Choroid plexus epithelial cell (primary cell): ENCODE measurements around the gene PTPN7.
A peak's percentile ranks its signal among the peaks of the same experiment; 100 is the strongest.

Source experiments
- DNase-seq: peaks from one replicate; pipeline ENCODE4 v3.0.0-alpha.2; 2010; ENCODE audit warnings: low read depth
- H3K4me3 ChIP-seq: 2 replicates; pipeline ENCODE4 v1.5.1; 2011; ENCODE audit warnings: low read depth, mild to moderate bottlenecking, control low read depth, low read length, moderate library complexity
- TF ChIP-seq, protein P1 (sequence below): conservative IDR thresholded peaks from 2 replicates; pipeline ENCODE4 v1.5.1; 2011; ENCODE audit warnings: low read depth, mild to moderate bottlenecking, control low read depth, inconsistent platforms, low read length, moderate library complexity

Gene PTPN7

DNA sequence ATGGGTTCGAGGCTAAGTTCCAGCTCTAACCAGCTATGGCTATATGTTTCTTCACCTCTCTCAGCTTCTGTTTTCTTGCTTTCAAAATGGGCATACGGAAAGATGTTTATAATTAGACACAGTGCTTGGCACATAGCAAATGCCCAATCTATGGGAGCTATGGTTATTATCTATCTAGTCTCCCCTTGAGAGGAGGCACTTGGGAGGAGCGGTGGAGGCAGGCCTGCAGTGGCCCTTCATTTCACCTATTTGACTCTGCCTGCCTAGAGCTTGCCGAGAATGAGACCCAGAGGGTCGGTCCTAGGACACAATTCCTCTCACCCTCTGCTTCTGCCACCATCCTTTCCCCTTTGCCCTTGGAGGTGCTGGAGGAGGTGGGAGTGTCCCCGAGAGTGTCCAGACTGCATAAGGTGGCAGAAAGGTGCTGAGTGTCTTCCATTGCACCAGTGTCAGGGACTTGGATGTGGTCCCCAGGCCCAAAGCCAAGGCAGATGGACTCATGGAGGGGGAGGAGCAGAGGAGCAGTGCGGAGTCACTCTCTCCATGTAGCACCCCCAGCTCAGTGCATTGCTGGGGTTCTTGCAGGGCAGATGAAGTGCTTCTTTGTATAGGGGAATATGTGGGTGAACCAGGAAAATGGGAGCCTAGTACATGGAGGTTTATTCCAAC lies 42.2 kb upstream of the PTPN7 start:
- TF ChIP-seq, protein P1, sequence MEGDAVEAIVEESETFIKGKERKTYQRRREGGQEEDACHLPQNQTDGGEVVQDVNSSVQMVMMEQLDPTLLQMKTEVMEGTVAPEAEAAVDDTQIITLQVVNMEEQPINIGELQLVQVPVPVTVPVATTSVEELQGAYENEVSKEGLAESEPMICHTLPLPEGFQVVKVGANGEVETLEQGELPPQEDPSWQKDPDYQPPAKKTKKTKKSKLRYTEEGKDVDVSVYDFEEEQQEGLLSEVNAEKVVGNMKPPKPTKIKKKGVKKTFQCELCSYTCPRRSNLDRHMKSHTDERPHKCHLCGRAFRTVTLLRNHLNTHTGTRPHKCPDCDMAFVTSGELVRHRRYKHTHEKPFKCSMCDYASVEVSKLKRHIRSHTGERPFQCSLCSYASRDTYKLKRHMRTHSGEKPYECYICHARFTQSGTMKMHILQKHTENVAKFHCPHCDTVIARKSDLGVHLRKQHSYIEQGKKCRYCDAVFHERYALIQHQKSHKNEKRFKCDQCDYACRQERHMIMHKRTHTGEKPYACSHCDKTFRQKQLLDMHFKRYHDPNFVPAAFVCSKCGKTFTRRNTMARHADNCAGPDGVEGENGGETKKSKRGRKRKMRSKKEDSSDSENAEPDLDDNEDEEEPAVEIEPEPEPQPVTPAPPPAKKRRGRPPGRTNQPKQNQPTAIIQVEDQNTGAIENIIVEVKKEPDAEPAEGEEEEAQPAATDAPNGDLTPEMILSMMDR = no peak
- H3K4me3 ChIP-seq = no peak overlapping the region
- DNase-seq = no peak

DNA sequence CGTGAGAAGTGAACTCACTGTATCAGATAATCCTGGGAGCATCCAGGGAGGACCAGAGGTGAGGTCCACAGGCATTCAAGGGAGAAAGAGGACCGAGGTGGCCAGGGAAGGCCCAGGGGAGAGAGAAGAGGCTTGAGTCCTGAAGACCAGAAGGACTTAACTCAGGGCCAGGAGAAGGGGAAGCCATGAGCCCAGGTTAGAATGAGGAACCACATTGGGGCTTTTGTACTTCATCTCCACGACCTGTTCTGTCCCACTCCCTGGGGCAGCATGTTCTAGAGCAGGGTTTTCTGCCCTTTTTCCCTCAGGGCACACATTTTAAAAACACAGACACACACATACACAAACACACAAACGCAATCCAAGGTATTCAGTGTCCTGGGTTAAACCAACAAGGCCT lies 41.6 kb upstream of the PTPN7 start:
- no peak overlapping the region for H3K4me3 ChIP-seq
- TF ChIP-seq, protein P1 = no peak
- DNase-seq = no peak

DNA sequence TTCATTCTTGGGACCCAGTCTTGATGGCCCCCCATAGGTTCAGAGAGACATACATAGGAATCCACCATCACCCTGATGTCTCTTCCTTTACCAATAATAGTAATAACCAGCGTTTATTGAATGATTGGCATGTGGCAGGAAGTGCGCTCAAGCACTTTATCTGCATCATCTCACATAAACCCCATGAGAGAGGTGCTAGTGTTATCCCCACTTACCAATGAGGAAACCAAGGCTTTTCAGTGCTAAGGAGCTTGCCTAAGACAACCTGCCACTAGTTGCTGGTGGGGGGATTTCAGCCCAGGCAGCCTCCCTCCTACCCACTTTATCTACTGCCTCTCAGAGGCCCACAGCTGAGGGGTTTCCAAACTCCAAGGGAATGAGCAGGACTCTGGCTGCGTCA lies 40.9 kb upstream of the PTPN7 start:
- DNase-seq = no peak
- TF ChIP-seq, protein P1 = no peak
- H3K4me3 ChIP-seq = no peak overlapping the region

DNA sequence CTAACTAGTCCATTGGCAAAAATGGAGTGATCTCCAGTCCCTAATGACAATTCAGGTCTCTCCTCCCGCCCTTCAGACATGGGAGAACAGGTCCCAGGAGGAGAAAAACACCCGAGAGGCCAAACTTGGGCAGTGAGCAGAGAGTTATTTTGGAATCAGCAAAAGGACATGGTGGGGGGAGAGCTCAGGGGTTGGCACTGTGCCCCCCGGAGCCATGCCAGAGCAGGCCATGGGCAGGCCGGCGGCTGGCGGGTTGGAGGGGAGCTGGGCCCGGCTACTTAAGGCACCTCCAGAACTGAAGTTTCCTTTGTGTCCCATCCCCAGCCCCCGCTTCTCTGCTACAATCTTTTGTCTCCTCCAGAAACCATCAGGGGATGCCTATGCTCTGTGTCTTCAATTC lies 40.3 kb upstream of the PTPN7 start:
- H3K4me3 ChIP-seq = no peak overlapping the region
- DNase-seq = no peak
- TF ChIP-seq, protein P1 = no peak

DNA sequence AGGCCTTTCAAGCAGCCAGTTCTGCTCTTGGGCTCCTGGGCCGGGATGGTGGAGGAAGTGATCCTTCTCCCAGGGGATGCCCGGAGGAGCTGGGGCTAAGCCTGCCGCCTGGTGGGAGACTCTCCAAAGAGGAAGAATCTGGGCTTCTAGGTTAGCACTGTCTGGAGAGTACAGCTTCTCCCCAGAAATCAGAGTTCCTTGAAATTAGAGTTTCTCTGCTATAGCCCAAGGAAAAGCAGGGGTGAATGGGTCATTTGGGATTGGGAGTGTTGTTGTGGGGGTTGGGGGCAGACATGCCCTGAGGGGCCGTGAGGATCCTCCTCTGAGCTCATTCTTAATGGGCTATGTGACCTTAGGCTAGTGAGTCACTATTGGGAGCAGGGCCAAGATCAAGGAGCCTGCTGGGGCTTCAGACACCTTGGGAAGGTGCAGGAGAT lies 39.7 kb upstream of the PTPN7 start:
- DNase-seq = peak; percentile 13
- TF ChIP-seq, protein P1 = peak; percentile 18
- H3K4me3 ChIP-seq = no peak overlapping the region

DNA sequence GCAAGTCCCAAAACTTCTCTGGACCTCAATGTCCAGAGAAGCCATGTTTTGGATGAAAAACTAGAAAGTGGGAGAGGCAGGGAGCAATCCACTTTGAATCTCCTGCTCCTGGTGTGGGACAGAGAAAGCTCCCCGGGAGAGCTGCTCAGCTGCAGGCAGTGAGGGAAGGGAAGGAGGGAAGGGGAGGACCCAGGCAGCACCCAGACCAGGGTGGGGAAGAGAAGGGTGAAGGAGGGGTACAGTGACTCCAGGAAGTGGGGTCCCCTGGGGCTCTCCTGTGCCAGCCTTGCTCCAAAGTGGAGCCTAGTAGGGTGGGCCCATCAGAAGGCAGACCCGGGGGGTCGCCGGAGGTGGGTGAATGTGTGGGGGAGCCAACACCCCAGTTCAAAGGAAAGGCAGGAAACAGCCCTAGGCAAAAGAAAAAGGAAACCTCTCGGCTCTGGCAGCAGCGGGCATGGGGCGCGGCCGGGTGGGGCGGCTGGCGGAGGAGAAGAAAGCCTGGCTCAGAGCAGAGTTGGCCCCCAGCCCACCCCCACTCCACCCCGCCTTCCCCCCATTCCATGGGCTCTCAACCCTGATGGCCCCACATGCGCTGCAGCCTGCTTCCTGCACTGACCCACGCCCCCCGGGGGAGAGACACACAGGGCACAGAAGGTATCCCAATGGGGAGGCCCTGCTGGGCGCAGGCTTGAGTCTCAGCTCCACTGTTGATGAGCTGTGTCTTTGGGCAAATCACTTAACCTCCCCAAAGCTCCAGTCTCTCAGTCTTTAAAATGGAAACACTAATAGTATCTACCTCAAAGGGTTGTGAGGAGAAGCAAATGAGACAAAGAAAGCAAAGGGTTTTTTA lies 38.9 kb upstream of the PTPN7 start:
- TF ChIP-seq, protein P1 = no peak
- no peak overlapping the region for H3K4me3 ChIP-seq
- no peak for DNase-seq
